UCSD-AML1 (cell line): ENCODE results near the gene SLC9A1.
"Not testable (repeated sequence)": the region's sequence is repeated elsewhere in the genome, so short reads cannot be mapped to it uniquely, and the experiment has no call there.

Experiments used
- DNase-seq: peaks from one replicate; lab custom pipeline; 2025; ENCODE audit not compliant: unreplicated experiment; lab: John Stamatoyannopoulos, UW

Gene SLC9A1

GRCh38 chr1:27154991-27155781, at the start of gene SLC9A1:
SLC9A1 (minus strand) TSS chr1:27155125; CDS start chr1:27154334, 791 bp downstream.
- DNase-seq, result peak; percentile 91

- no peak for DNase-seq
Observed at GRCh38 chr1:27203946-27204345, 49.0 kb upstream of the SLC9A1 start.

- DNase-seq, result no peak
Observed at GRCh38 chr1:27201295-27201694, 46.4 kb upstream of the SLC9A1 start.

GRCh38 chr1:27193194-27193593, 38.3 kb upstream of the SLC9A1 start:
- DNase-seq, result no peak

GRCh38 chr1:27192039-27192529, 37.2 kb upstream of the SLC9A1 start:
- no peak for DNase-seq

- DNase-seq, result not testable (repeated sequence)
Observed at GRCh38 chr1:27184665-27185064, 29.7 kb upstream of the SLC9A1 start.

GRCh38 chr1:27179979-27180378, 25.1 kb upstream of the SLC9A1 start:
- DNase-seq, result no peak

- no peak for DNase-seq
Observed at GRCh38 chr1:27179379-27179778, 24.5 kb upstream of the SLC9A1 start.

- DNase-seq, result no peak
Observed at GRCh38 chr1:27176954-27177353, 22.0 kb upstream of the SLC9A1 start.

- no peak for DNase-seq
Observed at GRCh38 chr1:27176323-27176722, 21.4 kb upstream of the SLC9A1 start.

- not testable (repeated sequence) for DNase-seq
Observed at GRCh38 chr1:27172992-27173391, 18.1 kb upstream of the SLC9A1 start.

- DNase-seq, result peak; percentile 42
Observed at GRCh38 chr1:27166929-27167328, 12.0 kb upstream of the SLC9A1 start.

- no peak for DNase-seq
Observed at GRCh38 chr1:27166351-27166802, 11.5 kb upstream of the SLC9A1 start.

GRCh38 chr1:27163093-27163492, 8.2 kb upstream of the SLC9A1 start:
- DNase-seq, result no peak

GRCh38 chr1:27162090-27162489, 7.2 kb upstream of the SLC9A1 start:
- no peak for DNase-seq

GRCh38 chr1:27161594-27161993, 6.7 kb upstream of the SLC9A1 start:
- no peak for DNase-seq

GRCh38 chr1:27157194-27157593, 2.3 kb upstream of the SLC9A1 start:
- no peak for DNase-seq

GRCh38 chr1:27154469-27154990, 395 bp downstream of the SLC9A1 start:
- no peak for DNase-seq

GRCh38 chr1:27153927-27154358, 982 bp downstream of the SLC9A1 start:
- DNase-seq, result no peak

GRCh38 chr1:27153549-27153886, 1.4 kb downstream of the SLC9A1 start:
- DNase-seq, result no peak

GRCh38 chr1:27152829-27153548, 1.9 kb downstream of the SLC9A1 start:
- no peak for DNase-seq
